ENCODE measurements around the gene BEND7. TPM values are rescaled to one million over a fixed set of nuclear protein-coding genes. Genes with fewer than 3 reads are reported as not detected.

Gene BEND7
- total and polyA plus RNA-seq, 9 of the 15 experiments (the other 6 are each of a cell fraction or from before 2014, with no cell fraction given): 1.3 to 11.4 (median 5.2) TPM

- TF ChIP-seq ZFX (CRISPR knock-in tag; IDR thresholded peaks at IDR 0.05): no peak
- no peak for TF ChIP-seq ZNF311 (CRISPR knock-in tag; IDR thresholded peaks at IDR 0.05)
- no peak for TF ChIP-seq SNIP1 (IDR thresholded peaks at IDR 0.05; ENCODE audit: low read depth)
- TF ChIP-seq CREBBP (IDR thresholded peaks at IDR 0.05; ENCODE audit: low read depth, low read length): no peak
These were observed 39.7 kb downstream of the BEND7 start (continued) for GRCh38 chr10:13489035-13489599.

- peak; percentile 39; the same call in 1 of the 3 replicates for ATAC-seq
- peak; percentile 19 for FAIRE-seq
These were observed 43.2 kb downstream of the BEND7 start for GRCh38 chr10:13485623-13486022.

More at GRCh38 chr10:13485623-13486022, 43.2 kb downstream of the BEND7 start:
- BruUV-seq (replicated peaks): no TSS peak
- no peak overlapping the region for H3K9ac ChIP-seq (ENCODE audit: insufficient read depth in 1 of 2, low read depth in 2 of 2, low read length in 2 of 2)
- POLR2A ChIA-PET: no interaction called here
- H3K79me2 ChIP-seq (ENCODE audit: control insufficient read depth, insufficient read depth, low read length): no peaks in the 10 kb centered on the region
- no peaks in the 10 kb centered on the region for H3K9me3 ChIP-seq (replicated peaks; ENCODE audit: control insufficient read depth, insufficient read depth, low read depth, low read length)
- 0 out of 2 replicates have a peak, but pooled peaks have one; percentile 18 for TF ChIP-seq ARID3A (IDR thresholded peaks at IDR 0.05; ENCODE audit: borderline replicate concordance, low read depth, low read length)
- TF ChIP-seq PURB (CRISPR knock-in tag; IDR thresholded peaks at IDR 0.05; ENCODE audit: low read depth): no peak
- no peak for TF ChIP-seq NCOA2 (IDR thresholded peaks at IDR 0.05; ENCODE audit: partially characterized antibody in 2 of 2)
- TF ChIP-seq, protein P1, sequence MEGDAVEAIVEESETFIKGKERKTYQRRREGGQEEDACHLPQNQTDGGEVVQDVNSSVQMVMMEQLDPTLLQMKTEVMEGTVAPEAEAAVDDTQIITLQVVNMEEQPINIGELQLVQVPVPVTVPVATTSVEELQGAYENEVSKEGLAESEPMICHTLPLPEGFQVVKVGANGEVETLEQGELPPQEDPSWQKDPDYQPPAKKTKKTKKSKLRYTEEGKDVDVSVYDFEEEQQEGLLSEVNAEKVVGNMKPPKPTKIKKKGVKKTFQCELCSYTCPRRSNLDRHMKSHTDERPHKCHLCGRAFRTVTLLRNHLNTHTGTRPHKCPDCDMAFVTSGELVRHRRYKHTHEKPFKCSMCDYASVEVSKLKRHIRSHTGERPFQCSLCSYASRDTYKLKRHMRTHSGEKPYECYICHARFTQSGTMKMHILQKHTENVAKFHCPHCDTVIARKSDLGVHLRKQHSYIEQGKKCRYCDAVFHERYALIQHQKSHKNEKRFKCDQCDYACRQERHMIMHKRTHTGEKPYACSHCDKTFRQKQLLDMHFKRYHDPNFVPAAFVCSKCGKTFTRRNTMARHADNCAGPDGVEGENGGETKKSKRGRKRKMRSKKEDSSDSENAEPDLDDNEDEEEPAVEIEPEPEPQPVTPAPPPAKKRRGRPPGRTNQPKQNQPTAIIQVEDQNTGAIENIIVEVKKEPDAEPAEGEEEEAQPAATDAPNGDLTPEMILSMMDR (IDR thresholded peaks at IDR 0.05 in 2 of 3, conservative IDR thresholded peaks at IDR 0.05 in 1 of 3; ENCODE audit: insufficient read depth in 2 of 3, low read depth in 1 of 3, low read length in 3 of 3): peak in 2 of 3 experiments; percentile 35 to 49; a peak in 3 of 6 replicates
- TF ChIP-seq, protein P2, sequence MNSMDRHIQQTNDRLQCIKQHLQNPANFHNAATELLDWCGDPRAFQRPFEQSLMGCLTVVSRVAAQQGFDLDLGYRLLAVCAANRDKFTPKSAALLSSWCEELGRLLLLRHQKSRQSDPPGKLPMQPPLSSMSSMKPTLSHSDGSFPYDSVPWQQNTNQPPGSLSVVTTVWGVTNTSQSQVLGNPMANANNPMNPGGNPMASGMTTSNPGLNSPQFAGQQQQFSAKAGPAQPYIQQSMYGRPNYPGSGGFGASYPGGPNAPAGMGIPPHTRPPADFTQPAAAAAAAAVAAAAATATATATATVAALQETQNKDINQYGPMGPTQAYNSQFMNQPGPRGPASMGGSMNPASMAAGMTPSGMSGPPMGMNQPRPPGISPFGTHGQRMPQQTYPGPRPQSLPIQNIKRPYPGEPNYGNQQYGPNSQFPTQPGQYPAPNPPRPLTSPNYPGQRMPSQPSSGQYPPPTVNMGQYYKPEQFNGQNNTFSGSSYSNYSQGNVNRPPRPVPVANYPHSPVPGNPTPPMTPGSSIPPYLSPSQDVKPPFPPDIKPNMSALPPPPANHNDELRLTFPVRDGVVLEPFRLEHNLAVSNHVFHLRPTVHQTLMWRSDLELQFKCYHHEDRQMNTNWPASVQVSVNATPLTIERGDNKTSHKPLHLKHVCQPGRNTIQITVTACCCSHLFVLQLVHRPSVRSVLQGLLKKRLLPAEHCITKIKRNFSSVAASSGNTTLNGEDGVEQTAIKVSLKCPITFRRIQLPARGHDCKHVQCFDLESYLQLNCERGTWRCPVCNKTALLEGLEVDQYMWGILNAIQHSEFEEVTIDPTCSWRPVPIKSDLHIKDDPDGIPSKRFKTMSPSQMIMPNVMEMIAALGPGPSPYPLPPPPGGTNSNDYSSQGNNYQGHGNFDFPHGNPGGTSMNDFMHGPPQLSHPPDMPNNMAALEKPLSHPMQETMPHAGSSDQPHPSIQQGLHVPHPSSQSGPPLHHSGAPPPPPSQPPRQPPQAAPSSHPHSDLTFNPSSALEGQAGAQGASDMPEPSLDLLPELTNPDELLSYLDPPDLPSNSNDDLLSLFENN (IDR thresholded peaks at IDR 0.05; ENCODE audit: low read depth in 2 of 2, low read length in 2 of 2): no peak
- H3K27me3 ChIP-seq (ENCODE audit: control insufficient read depth in 2 of 2, insufficient read depth in 2 of 2, low read length in 2 of 2): peaks cover 0 to 5% of the 10 kb centered on the region in 2 experiments; a peak in 1 of 5 replicates
- H3K4me3 ChIP-seq: no peak overlapping the region
- no peak overlapping the region for H3K27ac ChIP-seq (ENCODE audit: extremely low read depth, low read depth, low read length)
- WGBS (ENCODE audit: insufficient coverage, low coverage, missing lambda C conversion rate): 0% methylated on average over 1 of the region's 1 CpG
- peak in 2 of 4 experiments; percentile 17 for DNase-seq (ENCODE audit: extremely low read depth in 1 of 4, low spot score in 3 of 4)
- in situ Hi-C loops (cut with MboI): no loop called here
- no peaks in the 10 kb centered on the region for H3K36me3 ChIP-seq (ENCODE audit: control insufficient read depth, insufficient read depth, low read length)
- CTCF ChIA-PET (ENCODE audit: low intra/inter-chr PET ratio): no interaction called here
- H2AFZ ChIP-seq (ENCODE audit: low read depth, low read length): no peak overlapping the region
- H4K20me1 ChIP-seq (replicated peaks; ENCODE audit: control insufficient read depth, insufficient read depth, low read length): no peaks in the 10 kb centered on the region; the same call in 1 of the 2 replicates
- H3K4me2 ChIP-seq (ENCODE audit: insufficient read depth, low read length): no peak overlapping the region
- H3K4me1 ChIP-seq (replicated peaks in 1 of 2; ENCODE audit: control insufficient read depth in 2 of 2, insufficient read depth in 2 of 2, low read length in 2 of 2): no peaks in the 10 kb centered on the region
- intact Hi-C loops (cut with micrococcal nuclease): no loop called here
- no peaks in the 10 kb centered on the region for H3K9me1 ChIP-seq (ENCODE audit: control insufficient read depth, insufficient read depth, low read length)

Data from K562 (cell line).